K562 (cell line): ENCODE measurements around the gene CREB3L1. TPM values are rescaled to one million over a fixed set of nuclear protein-coding genes. Genes with fewer than 3 reads are reported as not detected.
A peak's percentile ranks its signal among the peaks of the same experiment; 100 is the strongest.

Source experiments
- ATAC-seq: fragments of 200-7000 bp; cut with Tn5 transposase; 3 replicates; pipeline ENCODE4 v1.9.1; 2020; ENCODE audit warnings: moderate library complexity
- BruUV-seq: library from RNA; stranded (reverse); fragments of 400-500 nt; replicated peaks from 2 replicates; lab custom pipeline; 2021; lab: Mats Ljungman, UMichigan
- CTCF ChIA-PET: fragments of 300-600 bp; formaldehyde crosslinking; extraction: SDS; loops from one replicate; lab custom pipeline; 2021; ENCODE audit warnings: low intra/inter-chr PET ratio; lab: Yijun Ruan, JAX
- POLR2A ChIA-PET: fragments of 300-600, 350-650 bp; sonication (Branson Sonifier 250); formaldehyde crosslinking; extraction: SDS; loops from one replicate; lab custom pipeline; 2021; ENCODE audit warnings: antibody characterized with exemption, inconsistent platforms; lab: Yijun Ruan, JAX
- DNase-seq, 4 experiments: peaks; one replicate each; pipeline versions ENCODE4 v3.0.0 to v3.0.0-alpha.2; 2011 to 2018; ENCODE audit warnings: low spot score in 3 of 4, mixed read lengths in 3 of 4; ENCODE audit errors: extremely low read depth in 1 of 4
- FAIRE-seq: peaks from 2 replicates; lab custom pipeline; 2011; peaks lifted over from hg19 to GRCh38; lab: Jason Lieb, UNC
- H2AFZ ChIP-seq: 2 replicates; pipeline ENCODE4 v1.6.0; 2011; ENCODE audit warnings: low read depth, low read length, control low read depth, inconsistent platforms
- H3K27ac ChIP-seq: fragments of 200-600 bp; 3 replicates; pipeline ENCODE4 v1.8.0; 2011; ENCODE audit warnings: low read depth, mild to moderate bottlenecking, control low read depth, inconsistent platforms, low read length, moderate library complexity, mixed read lengths; ENCODE audit errors: extremely low read depth
- H3K27me3 ChIP-seq, 2 experiments: fragments of 300-600 bp in 1 of 2; 2 replicates in 1 of 2; 3 replicates in 1 of 2; pipeline versions ENCODE4 v1.6.0 to v1.8.0; 2011; ENCODE audit warnings: inconsistent platforms in 2 of 2, low read length in 2 of 2, mild to moderate bottlenecking in 1 of 2, mixed read lengths in 1 of 2, moderate library complexity in 1 of 2; ENCODE audit not compliant: control insufficient read depth in 2 of 2, insufficient read depth in 2 of 2
- H3K36me3 ChIP-seq: fragments of 300-600 bp; 3 replicates; pipeline ENCODE4 v1.8.0; 2011; ENCODE audit warnings: mild to moderate bottlenecking, low read length, inconsistent platforms; ENCODE audit not compliant: control insufficient read depth, insufficient read depth
- H3K4me1 ChIP-seq, 2 experiments: fragments of 200-600 bp in 1 of 2; replicated peaks in 1 of 2; 2 replicates in 1 of 2; 3 replicates in 1 of 2; pipeline versions ENCODE4 v1.5.1 to v1.8.0; 2011; ENCODE audit warnings: inconsistent platforms in 2 of 2, low read length in 2 of 2, mild to moderate bottlenecking in 1 of 2, mixed read lengths in 1 of 2, moderate library complexity in 1 of 2; ENCODE audit not compliant: control insufficient read depth in 2 of 2, insufficient read depth in 2 of 2
- H3K4me2 ChIP-seq: 2 replicates; pipeline ENCODE4 v1.6.1; 2011; ENCODE audit warnings: low read length, control low read depth, inconsistent platforms, mixed read lengths; ENCODE audit not compliant: insufficient read depth
- H3K4me3 ChIP-seq: fragments of 200-600 bp; sonication (generic), shearing (Covaris generic); 2 replicates; pipeline ENCODE4 v1.5.1; 2016; ENCODE audit warnings: control low read depth, inconsistent platforms
- H3K79me2 ChIP-seq: fragments of 200-600 bp; 3 replicates; pipeline ENCODE4 v1.8.0; 2011; ENCODE audit warnings: low read length, inconsistent platforms; ENCODE audit not compliant: control insufficient read depth, insufficient read depth
- H3K9ac ChIP-seq, 2 experiments: 2 replicates each; pipeline versions ENCODE4 v1.6.0 to v1.6.1; 2011; ENCODE audit warnings: low read depth in 2 of 2, low read length in 2 of 2, control low read depth in 1 of 2, inconsistent platforms in 1 of 2, mild to moderate bottlenecking in 1 of 2, mixed read lengths in 1 of 2; ENCODE audit not compliant: insufficient read depth in 1 of 2
- H3K9me1 ChIP-seq: one replicate; pipeline ENCODE4 v1.6.0; 2011; ENCODE audit warnings: inconsistent platforms, mild to moderate bottlenecking, low read length, moderate library complexity; ENCODE audit not compliant: control insufficient read depth, insufficient read depth
- H3K9me3 ChIP-seq: replicated peaks from 2 replicates; pipeline ENCODE4 v1.5.1; 2011; ENCODE audit warnings: low read depth, low read length, inconsistent platforms; ENCODE audit not compliant: control insufficient read depth, insufficient read depth
- H4K20me1 ChIP-seq: replicated peaks from 2 replicates; pipeline ENCODE4 v1.6.1; 2011; ENCODE audit warnings: low read length, inconsistent platforms, mixed read lengths; ENCODE audit not compliant: control insufficient read depth, insufficient read depth
- KLF6 ChIP-seq: fragments of 250-450 bp; sonication (Bioruptor Pico); IDR thresholded peaks from 2 replicates; pipeline ENCODE4 v1.4.0; 2020; ENCODE audit warnings: mild to moderate bottlenecking, moderate library complexity, borderline replicate concordance
- ZFP36 ChIP-seq: fragments of 150-350 bp; IDR thresholded peaks from 2 replicates; pipeline ENCODE4 v1.6.1; 2018; ENCODE audit warnings: low read length, low read depth; ENCODE audit not compliant: partially characterized antibody
- ZNF253 ChIP-seq: fragments of 250-450 bp; sonication (Bioruptor Pico); conservative IDR thresholded peaks from 2 replicates; pipeline ENCODE4 v1.6.1; 2021; ENCODE audit warnings: mild to moderate bottlenecking
- ZNF41 ChIP-seq: fragments of 250-450 bp; sonication (Bioruptor Pico); conservative IDR thresholded peaks from 2 replicates; pipeline ENCODE4 v1.4.0; 2020; ENCODE audit warnings: mild to moderate bottlenecking
- WGBS: fragments of 100-300 bp; shearing (Covaris generic); methylation state at CpG from one replicate; pipeline ENCODE4 v1.1.6; 2016; ENCODE audit warnings: low coverage, mixed read lengths; ENCODE audit not compliant: insufficient coverage; ENCODE audit errors: missing lambda C conversion rate; 5-methylcytosine and 5-hydroxymethylcytosine counted together
- in situ Hi-C: fragments of 300-500 bp; cut with MboI; formaldehyde crosslinking; loops from 4 replicates; pipeline ENCODE4 v1.15.0; 2018; ENCODE audit warnings: inconsistent platforms, mixed read lengths
- intact Hi-C: fragments of 100-400 bp; cut with micrococcal nuclease; formaldehyde crosslinking; loops from 2 replicates; pipeline ENCODE4 v1.14.2; 2022
- polyA plus RNA-seq, 8 experiments: library from polyadenylated mRNA; depleted of rRNA in 4 of 8; stranded (reverse) in 5 of 8; unstranded in 3 of 8; fragments of >200 nt; fragmentation: Nextera tagmentation in 2 of 8; fragmentation: Illumina TruSeq in 1 of 8; extraction: Ambion mirVana in 2 of 8; extraction: Trizol in 1 of 8; gene quantifications; 2 replicates each; pipeline versions ENCODE4 v1.2.1 to v1.2.3, GENCODE V29; 2011 to 2014; ENCODE audit warnings: inconsistent platforms in 1 of 8, missing spikeins in 1 of 8
- total RNA-seq, 7 experiments: library from RNA; depleted of rRNA in 6 of 7; stranded (reverse); fragments of >200 nt in 6 of 7; fragmentation: Illumina TruSeq in 2 of 7; extraction: Trizol in 2 of 7; gene quantifications; 2 replicates each; pipeline versions ENCODE4 v1.2.1 to v1.2.3, GENCODE V29; 2011 to 2021; ENCODE audit warnings: low replicate concordance in 1 of 7
- TF ChIP-seq, protein P1 (sequence below): fragments of 450-650 bp; IDR thresholded peaks from 2 replicates; pipeline ENCODE4 v1.6.1; 2018; ENCODE audit warnings: mild to moderate bottlenecking, low read depth; ENCODE audit not compliant: partially characterized antibody

Gene CREB3L1
- total and polyA plus RNA-seq, 9 of the 15 experiments (the other 6 are each of a cell fraction or from before 2014, with no cell fraction given) = 1.2 to 27.6 (median 3.7) TPM

GRCh38 chr11:46343520-46343919, 66.1 kb downstream of the CREB3L1 start:
- no peak for DNase-seq
- Histone ChIP-seq H3K4me2 (no peak overlapping the region), H3K79me2 (peaks cover 11% of the 10 kb centered on the region), H4K20me1 (0 out of 2 replicates have a peak, but pooled peaks cover 8% of the 10 kb centered on the region), H3K9me3 (no peaks in the 10 kb centered on the region), H3K36me3 (peaks cover 2% of the 10 kb centered on the region; the same call in 1 of the 3 replicates), H3K9me1 (no peaks in the 10 kb centered on the region), H3K4me3 (no peak overlapping the region), H3K9ac (no peak overlapping the region), H3K27ac (no peak overlapping the region), H2AFZ (no peak overlapping the region), H3K27me3 (peaks cover 6 to 16% of the 10 kb centered on the region in 2 experiments; a peak in 3 of 5 replicates), H3K4me1 (peaks cover 19 to 40% of the 10 kb centered on the region in 2 experiments)
- WGBS = 23% methylated on average over 3 of the region's 3 CpGs
- ChIA-PET CTCF (no interaction called here), POLR2A (interaction anchor here (1.1 kb wide), 1 partner anchor 13 kb away, joined by 4 read pairs; no protein-coding TSS in a partner anchor)
- FAIRE-seq = no peak
- intact Hi-C loops (no loop called here), in situ Hi-C loops (no loop called here)
- BruUV-seq = no TSS peak
- peak; percentile 31 for TF ChIP-seq ZFP36
- no peak for TF ChIP-seq KLF6 (CRISPR knock-in tag)
- TF ChIP-seq ZNF253 (CRISPR knock-in tag) = no peak
- TF ChIP-seq ZNF41 (CRISPR knock-in tag) = no peak
- TF ChIP-seq, protein P1, sequence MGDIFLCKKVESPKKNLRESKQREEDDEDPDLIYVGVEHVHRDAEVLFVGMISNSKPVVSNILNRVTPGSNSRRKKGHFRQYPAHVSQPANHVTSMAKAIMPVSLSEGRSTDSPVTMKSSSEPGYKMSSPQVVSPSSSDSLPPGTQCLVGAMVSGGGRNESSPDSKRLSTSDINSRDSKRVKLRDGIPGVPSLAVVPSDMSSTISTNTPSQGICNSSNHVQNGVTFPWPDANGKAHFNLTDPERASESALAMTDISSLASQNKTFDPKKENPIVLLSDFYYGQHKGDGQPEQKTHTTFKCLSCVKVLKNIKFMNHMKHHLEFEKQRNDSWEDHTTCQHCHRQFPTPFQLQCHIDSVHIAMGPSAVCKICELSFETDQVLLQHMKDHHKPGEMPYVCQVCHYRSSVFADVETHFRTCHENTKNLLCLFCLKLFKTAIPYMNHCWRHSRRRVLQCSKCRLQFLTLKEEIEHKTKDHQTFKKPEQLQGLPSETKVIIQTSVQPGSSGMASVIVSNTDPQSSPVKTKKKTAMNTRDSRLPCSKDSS = no peak
- no peak for ATAC-seq
